Kasumi-1 (cell line): ENCODE measurements around the gene ANKRD34B.

ENCODE experiments used
- DNase-seq, 2 experiments: peaks; one replicate each; lab custom pipeline; 2025; lab: John Stamatoyannopoulos, UW

The ANKRD34B gene

GRCh38 chr5:80569086-80569960 is 757 bp downstream of the ANKRD34B start:
- DNase-seq, result no peak

- no peak for DNase-seq
Measured at GRCh38 chr5:80568251-80568650, 1.8 kb downstream of the ANKRD34B start.

- no peak for DNase-seq
Measured at GRCh38 chr5:80566711-80567259, 3.3 kb downstream of the ANKRD34B start.

GRCh38 chr5:80565330-80565729 is 4.8 kb downstream of the ANKRD34B start:
- no peak for DNase-seq

GRCh38 chr5:80559244-80559643 is 10.8 kb downstream of the ANKRD34B start:
- DNase-seq, result no peak

GRCh38 chr5:80555099-80555498 is 15.0 kb downstream of the ANKRD34B start:
- DNase-seq, result no peak

GRCh38 chr5:80554646-80555045 is 15.4 kb downstream of the ANKRD34B start:
- no peak for DNase-seq

GRCh38 chr5:80541392-80541791 is 28.7 kb downstream of the ANKRD34B start:
- no peak for DNase-seq

GRCh38 chr5:80540691-80541090 is 29.4 kb downstream of the ANKRD34B start:
- no peak for DNase-seq

- no peak for DNase-seq
Measured at GRCh38 chr5:80516826-80517225, 53.3 kb downstream of the ANKRD34B start.

- no peak for DNase-seq
Measured at GRCh38 chr5:80509362-80509761, 60.7 kb downstream of the ANKRD34B start.

GRCh38 chr5:80508844-80509243 is 61.2 kb downstream of the ANKRD34B start:
- DNase-seq, result no peak

GRCh38 chr5:80507663-80508062 is 62.4 kb downstream of the ANKRD34B start:
- DNase-seq, result no peak
